Thyroid gland (tissue), 4 donors: ENCODE results near the gene SCTR.

Experiments
- CTCF ChIP-seq, 6 experiments: fragments of 200-600 bp in 3 of 6; fragments of 450-650 bp in 3 of 6; sonication (generic) in 3 of 6; IDR thresholded peaks; one replicate each; pipeline ENCODE4 v1.5.1; 2016 to 2019; ENCODE audit warnings: antibody characterized with exemption in 6 of 6, mild to moderate bottlenecking in 2 of 6, inconsistent platforms in 1 of 6, moderate library complexity in 1 of 6
- POLR2A ChIP-seq, 2 donors: fragments of 450-650 bp; IDR thresholded peaks; one replicate each; pipeline ENCODE4 v1.6.1; 2017; ENCODE audit warnings: antibody characterized with exemption in 2 of 2, mild to moderate bottlenecking in 2 of 2, moderate library complexity in 1 of 2

GRCh38 chr2:119486196-119486827 is 38.0 kb downstream of the SCTR start:
- TF ChIP-seq CTCF (IDR thresholded peaks at IDR 0.05) (no peak), POLR2A (IDR thresholded peaks at IDR 0.05) (no peak)
